Small intestine (tissue), 7 donors: ENCODE data around the gene GMIP. TPM values are rescaled to one million over a fixed set of nuclear protein-coding genes. Genes with fewer than 3 reads are reported as not detected.

Experiments used
- DNase-seq, 2 donors: peaks; one replicate each; pipeline versions ENCODE4 v3.0.0 to v3.0.0-alpha.2; 2013
- FAIRE-seq: peaks from 2 replicates; lab custom pipeline; 2012; peaks lifted over from hg19 to GRCh38; lab: Jason Lieb, UNC
- H3K27ac ChIP-seq, 3 donors: one replicate each; pipeline ENCODE4 v1.5.1; 2013; ENCODE audit warnings: low read length in 2 of 3, mild to moderate bottlenecking in 2 of 3, control low read depth in 1 of 3, inconsistent platforms in 1 of 3, low read depth in 1 of 3, moderate library complexity in 1 of 3
- H3K27me3 ChIP-seq, 3 donors: one replicate each; pipeline ENCODE4 v1.6.1; 2013; ENCODE audit warnings: low read length in 3 of 3, inconsistent platforms in 1 of 3; ENCODE audit not compliant: control insufficient read depth in 3 of 3, insufficient read depth in 3 of 3
- H3K36me3 ChIP-seq, 3 donors: one replicate each; pipeline ENCODE4 v1.6.1; 2013; ENCODE audit warnings: low read length in 3 of 3, inconsistent platforms in 1 of 3, low read depth in 1 of 3, mild to moderate bottlenecking in 1 of 3, moderate library complexity in 1 of 3; ENCODE audit not compliant: control insufficient read depth in 3 of 3, insufficient read depth in 2 of 3
- H3K4me1 ChIP-seq, 3 donors: one replicate each; pipeline ENCODE4 v1.6.1; 2013; ENCODE audit warnings: low read length in 2 of 3, inconsistent platforms in 1 of 3, low read depth in 1 of 3, mild to moderate bottlenecking in 1 of 3, moderate library complexity in 1 of 3; ENCODE audit not compliant: control insufficient read depth in 3 of 3, insufficient read depth in 2 of 3
- H3K4me3 ChIP-seq, 3 donors: one replicate each; pipeline ENCODE4 v1.5.1; 2013; ENCODE audit warnings: low read length in 3 of 3, control low read depth in 1 of 3, inconsistent platforms in 1 of 3, low read depth in 1 of 3, mild to moderate bottlenecking in 1 of 3, moderate library complexity in 1 of 3
- H3K9me3 ChIP-seq, 2 donors: one replicate each; pipeline ENCODE4 v1.6.1; 2013; ENCODE audit warnings: low read depth in 1 of 2, low read length in 1 of 2; ENCODE audit not compliant: control insufficient read depth in 2 of 2, insufficient read depth in 1 of 2
- WGBS, 3 donors: extraction: QIAGEN DNeasy Blood & Tissue Kit; methylation state at CpG; one replicate each; pipeline ENCODE4 v1.1.7; 2013; 5-methylcytosine and 5-hydroxymethylcytosine counted together
- polyA plus RNA-seq, 4 donors: library from polyadenylated mRNA; stranded (reverse) in 3 of 4; unstranded in 1 of 4; fragments of 200-250 nt in 3 of 4; fragments of 120-200 nt in 1 of 4; gene quantifications; one replicate each; pipeline versions ENCODE4 v1.2.1 to v1.2.3, GENCODE V29; 2013
- donor health status: healthy with polysubstance abuse.
- donor health status: control.
- donor health status: control.
- donor health status: Bipolar disorder and iron deficiency.
- donor health status: healthy.

Gene GMIP
- polyA plus RNA-seq, 4 donors: 8.3 to 15.1 (median 12.5) TPM

GRCh38 chr19:19649155-19649554, 5.7 kb upstream of the GMIP start:
- Histone ChIP-seq H3K4me3 (no peak overlapping the region), H3K36me3 (peaks cover 28 to 89% (median 33%) of the 10 kb centered on the region in 3 donors), H3K27me3 (no peaks in the 10 kb centered on the region), H3K27ac (no peak overlapping the region), H3K9me3 (no peaks in the 10 kb centered on the region), H3K4me1 (peaks cover 0 to 2% (median 0%) of the 10 kb centered on the region in 3 donors)
- DNase-seq: no peak
- 91 to 98% (median 93%) methylated on average over 6 of the region's 6 CpGs for WGBS, 3 donors
- FAIRE-seq: no peak

GRCh38 chr19:19647037-19647835, 3.8 kb upstream of the GMIP start:
- Histone ChIP-seq H3K27me3 (no peaks in the 10 kb centered on the region), H3K27ac (no peak overlapping the region), H3K36me3 (peaks cover 21 to 70% (median 22%) of the 10 kb centered on the region in 3 donors), H3K4me1 (peaks cover 0 to 8% (median 0%) of the 10 kb centered on the region in 3 donors), H3K9me3 (no peaks in the 10 kb centered on the region), H3K4me3 (no peak overlapping the region)
- DNase-seq (no peak), FAIRE-seq (no peak)
- 91 to 93% (median 92%) methylated on average over 25 to 29 of the region's 29 CpGs for WGBS, 3 donors

GRCh38 chr19:19645233-19645870, 1.9 kb upstream of the GMIP start:
- Histone ChIP-seq H3K36me3 (peaks cover 16 to 52% (median 21%) of the 10 kb centered on the region in 3 donors), H3K27me3 (no peaks in the 10 kb centered on the region), H3K27ac (no peak overlapping the region), H3K9me3 (no peaks in the 10 kb centered on the region), H3K4me1 (peaks cover 0 to 8% (median 0%) of the 10 kb centered on the region in 3 donors), H3K4me3 (no peak overlapping the region)
- no peak for FAIRE-seq
- 93 to 94% (median 93%) methylated on average over 17 of the region's 17 CpGs for WGBS, 3 donors
- DNase-seq: no peak

GRCh38 chr19:19644054-19644388, 564 bp upstream of the GMIP start:
- no peak for DNase-seq
- Histone ChIP-seq H3K27ac (peak overlapping the region; percentile 57 to 80 (median 79)), H3K36me3 (peaks cover 16 to 42% (median 23%) of the 10 kb centered on the region in 3 donors), H3K4me1 (peaks cover 0 to 8% (median 0%) of the 10 kb centered on the region in 3 donors), H3K9me3 (no peaks in the 10 kb centered on the region), H3K4me3 (peak overlapping the region in 1 of 3 donors; percentile 64), H3K27me3 (no peaks in the 10 kb centered on the region)
- no peak for FAIRE-seq
- WGBS, 3 donors: 22 to 27% (median 26%) methylated on average over 5 of the region's 5 CpGs

GRCh38 chr19:19642506-19643157, 825 bp downstream of the GMIP start:
- Histone ChIP-seq H3K27me3 (no peaks in the 10 kb centered on the region), H3K27ac (peak overlapping the region in 2 of 3 donors; percentile 66 to 80), H3K9me3 (no peaks in the 10 kb centered on the region), H3K36me3 (peaks cover 19 to 36% (median 22%) of the 10 kb centered on the region in 3 donors), H3K4me3 (peak overlapping the region; percentile 64 to 98 (median 80)), H3K4me1 (peaks cover 0 to 8% (median 0%) of the 10 kb centered on the region in 3 donors)
- FAIRE-seq (no peak), DNase-seq (peak in 1 of 2 donors; percentile 41)
- 21 to 22% (median 21%) methylated on average over 14 to 16 of the region's 16 CpGs for WGBS, 3 donors

- H3K4me1 ChIP-seq: no peaks in the 10 kb centered on the region
- H3K4me3 ChIP-seq: no peak overlapping the region
- FAIRE-seq: no peak
- no peaks in the 10 kb centered on the region for H3K27me3 ChIP-seq
- H3K27ac ChIP-seq: no peak overlapping the region
- 81 to 89% (median 86%) methylated on average over 41 to 53 of the region's 53 CpGs for WGBS, 3 donors
- H3K9me3 ChIP-seq: no peaks in the 10 kb centered on the region
- peak in 1 of 2 donors; percentile 54 for DNase-seq
- peaks cover 10 to 35% (median 22%) of the 10 kb centered on the region in 3 donors for H3K36me3 ChIP-seq
Measured at GRCh38 chr19:19637523-19638251, 5.8 kb downstream of the GMIP start.

GRCh38 chr19:19637186-19637522, 6.3 kb downstream of the GMIP start:
- no peaks in the 10 kb centered on the region for H3K4me1 ChIP-seq
- FAIRE-seq (no peak), DNase-seq (no peak)
- WGBS, 3 donors: 76 to 82% (median 78%) methylated on average over 26 to 27 of the region's 27 CpGs
- no peaks in the 10 kb centered on the region for H3K27me3 ChIP-seq
- no peaks in the 10 kb centered on the region for H3K9me3 ChIP-seq
- peaks cover 10 to 35% (median 22%) of the 10 kb centered on the region in 3 donors for H3K36me3 ChIP-seq
- H3K27ac ChIP-seq: no peak overlapping the region
- H3K4me3 ChIP-seq: no peak overlapping the region
